HG02798 (cell line): Measurements from ENCODE around the gene CD8A.
"Not testable (repeated sequence)": the region's sequence is repeated elsewhere in the genome, so short reads cannot be mapped to it uniquely, and the experiment has no call there.

Experiments used
- ATAC-seq: cut with Tn5 transposase; IDR thresholded peaks from one replicate; pipeline ENCODE4 v1.9.1; 2021; ENCODE audit warnings: mild to moderate bottlenecking; ENCODE audit not compliant: unreplicated experiment, poor library complexity

Gene CD8A

DNA sequence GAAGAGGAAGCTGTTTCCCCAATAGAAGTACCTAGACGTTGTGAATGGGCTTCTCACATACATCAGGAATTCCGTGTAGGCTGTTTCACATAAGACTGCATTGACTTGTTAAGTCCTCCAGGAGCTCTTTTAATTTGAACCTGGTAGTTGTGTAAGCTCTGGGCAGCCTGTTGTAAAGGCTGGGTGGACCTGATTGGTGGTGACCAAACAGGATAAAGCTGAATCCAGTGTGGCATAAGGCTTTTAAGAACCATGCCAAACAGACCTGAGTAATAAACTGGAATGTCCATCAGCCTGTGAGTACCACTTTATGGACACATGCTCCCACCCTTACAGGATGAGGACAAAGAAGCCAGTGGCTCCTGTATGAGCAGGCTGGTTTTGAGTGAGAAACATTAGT, 46.6 kb downstream of the CD8A start:
- no peak for ATAC-seq

DNA sequence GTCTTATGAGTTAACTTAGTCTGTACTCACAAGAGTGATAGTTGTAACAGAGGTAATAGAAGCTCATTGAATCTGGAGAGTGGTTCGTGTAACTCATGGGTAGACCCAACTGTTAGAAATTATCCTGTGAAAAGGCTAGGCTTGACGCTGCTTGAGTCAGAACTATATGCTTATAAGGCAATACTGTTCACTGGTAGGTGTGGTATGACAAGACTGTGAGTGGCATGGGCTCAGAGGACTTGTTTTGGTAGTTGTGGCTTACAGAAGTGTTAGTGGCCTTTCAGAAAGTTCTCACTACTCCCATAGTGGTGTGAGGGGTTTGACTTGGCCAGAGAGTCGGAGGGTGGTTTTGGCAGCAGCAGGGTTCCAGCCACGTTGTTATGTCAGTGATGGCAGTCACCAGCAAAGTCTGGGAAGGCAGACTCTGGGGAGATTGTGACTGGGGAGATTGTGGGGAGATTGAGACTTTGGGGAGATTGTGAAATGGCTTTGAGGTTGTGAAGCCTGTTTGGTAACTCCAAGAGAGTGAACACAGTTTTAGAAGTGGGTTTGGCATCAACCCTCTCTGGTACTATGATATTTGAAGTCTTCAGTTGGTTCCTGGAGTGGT, 48.7 kb downstream of the CD8A start:
- ATAC-seq: not testable (repeated sequence)

DNA sequence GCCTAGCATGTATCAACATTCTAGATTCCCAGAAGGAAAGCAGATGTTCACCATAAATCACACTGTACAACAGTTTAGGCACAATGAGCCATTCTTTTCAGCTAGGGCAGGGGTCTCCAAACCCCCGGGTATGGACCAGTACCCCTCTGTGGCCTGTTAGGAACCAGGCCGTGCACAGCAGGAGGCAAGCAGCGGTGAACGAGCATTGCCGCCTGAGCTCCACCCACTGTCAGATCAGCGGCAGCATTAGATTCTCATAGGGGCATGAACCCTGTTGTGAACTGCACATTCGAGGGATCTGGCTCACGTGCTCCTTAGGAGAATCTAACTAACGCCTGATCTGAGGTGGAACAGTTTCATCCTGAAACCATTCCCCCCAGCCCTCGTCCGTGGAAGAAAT, 50.8 kb downstream of the CD8A start:
- ATAC-seq: not testable (repeated sequence)

DNA sequence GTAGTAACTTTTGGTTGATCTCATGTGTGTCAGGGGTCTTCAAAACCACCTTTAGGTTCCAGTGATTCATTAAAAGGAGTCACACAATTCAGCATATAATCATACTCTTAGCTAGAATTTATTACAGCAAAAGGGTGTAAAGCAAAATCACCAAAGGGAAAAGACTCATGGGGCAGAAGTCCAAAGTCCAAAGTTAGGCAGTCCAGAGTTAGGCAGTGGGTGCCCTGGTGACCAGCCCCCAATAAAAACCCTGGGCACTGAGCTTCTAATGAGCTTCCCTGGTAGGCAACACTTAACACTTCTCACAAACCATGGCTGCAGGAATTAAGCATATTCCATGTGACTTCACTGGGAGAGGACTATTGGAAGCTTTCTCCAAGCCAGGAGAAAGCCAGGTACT, 51.2 kb downstream of the CD8A start:
- not testable (repeated sequence) for ATAC-seq

DNA sequence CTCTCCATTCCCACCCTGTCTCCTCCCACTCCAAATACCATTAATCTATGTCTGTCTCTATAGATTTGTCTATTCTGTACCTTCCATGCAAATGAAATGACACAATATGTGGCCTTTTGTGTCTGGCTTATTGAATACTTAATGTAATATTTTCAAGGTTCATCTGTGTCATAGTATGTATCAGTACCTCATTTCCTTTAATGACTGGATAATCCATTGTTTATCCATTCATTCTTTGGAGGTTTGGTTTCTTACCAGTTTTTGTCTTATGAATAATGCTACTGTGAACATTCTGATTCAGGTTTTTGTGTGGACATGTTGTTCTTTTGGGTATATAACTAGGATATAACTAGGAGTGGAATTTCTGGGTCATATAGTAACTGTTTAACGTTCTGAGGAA, 55.8 kb downstream of the CD8A start:
- ATAC-seq: not testable (repeated sequence)
